Measurements from ENCODE around the gene HADHA.

GRCh38 chr2:26193578-26194231, 50.7 kb downstream of the HADHA start:
- no peak for TF ChIP-seq POLR2A (IDR thresholded peaks at IDR 0.05)
- TF ChIP-seq CTCF (IDR thresholded peaks at IDR 0.05) = no peak
- TF ChIP-seq POLR2AphosphoS5 (IDR thresholded peaks at IDR 0.05) = no peak
- no peak for TF ChIP-seq EP300 (IDR thresholded peaks at IDR 0.05)

Data from upper lobe of left lung (tissue), 4 donors.